Fibroblast of the conjunctiva (primary cell): Measurements from ENCODE around the gene ATP5MG.
"Not testable (repeated sequence)": the region's sequence is repeated elsewhere in the genome, so short reads cannot be mapped to it uniquely, and the experiment has no call there.

Experiments
- DNase-seq: peaks from one replicate; pipeline ENCODE4 v3.0.0-alpha.2; 2010; ENCODE audit warnings: low read depth

ATP5MG gene, protein sequence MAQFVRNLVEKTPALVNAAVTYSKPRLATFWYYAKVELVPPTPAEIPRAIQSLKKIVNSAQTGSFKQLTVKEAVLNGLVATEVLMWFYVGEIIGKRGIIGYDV

DNA sequence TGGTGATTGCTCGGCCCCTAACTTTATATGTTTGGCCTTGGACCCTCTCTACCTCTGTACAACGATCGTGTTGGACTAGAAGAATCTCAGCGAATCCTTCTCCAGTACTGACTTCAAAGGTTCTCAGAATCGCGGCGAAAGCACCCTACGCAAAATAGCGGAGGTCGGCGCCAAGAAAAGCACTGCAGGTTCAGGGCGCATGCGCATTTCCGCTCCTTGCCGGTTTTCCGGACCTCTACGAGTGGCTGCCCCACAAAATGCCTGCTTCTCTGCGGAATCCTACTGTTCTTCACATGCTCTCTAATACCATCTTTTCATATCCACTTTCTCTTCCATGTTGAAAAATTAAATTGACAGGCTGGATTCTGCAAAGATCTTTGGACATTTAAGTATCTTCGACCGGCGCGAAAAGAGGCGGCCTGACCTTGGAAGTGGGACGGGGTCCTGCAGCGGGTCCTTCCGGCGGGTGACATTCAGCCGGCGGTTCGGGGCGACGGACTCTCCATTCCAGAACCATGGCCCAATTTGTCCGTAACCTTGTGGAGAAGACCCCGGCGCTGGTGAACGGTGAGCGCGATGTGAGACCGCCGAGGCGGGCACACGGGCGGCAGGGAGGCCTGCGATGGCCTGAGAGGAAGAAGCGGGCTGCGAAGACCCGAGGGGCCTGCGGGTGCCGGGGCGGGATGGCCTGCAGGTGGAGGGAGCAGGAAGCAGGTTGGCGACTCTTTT, at the start of gene ATP5MG:
Gene ATP5MG, plus strand, starts transcription at position 456 of the 729 bp plus-strand sequence. Its CDS starts 60 bp downstream, at position 516.
- peak; percentile 81 for DNase-seq

DNA sequence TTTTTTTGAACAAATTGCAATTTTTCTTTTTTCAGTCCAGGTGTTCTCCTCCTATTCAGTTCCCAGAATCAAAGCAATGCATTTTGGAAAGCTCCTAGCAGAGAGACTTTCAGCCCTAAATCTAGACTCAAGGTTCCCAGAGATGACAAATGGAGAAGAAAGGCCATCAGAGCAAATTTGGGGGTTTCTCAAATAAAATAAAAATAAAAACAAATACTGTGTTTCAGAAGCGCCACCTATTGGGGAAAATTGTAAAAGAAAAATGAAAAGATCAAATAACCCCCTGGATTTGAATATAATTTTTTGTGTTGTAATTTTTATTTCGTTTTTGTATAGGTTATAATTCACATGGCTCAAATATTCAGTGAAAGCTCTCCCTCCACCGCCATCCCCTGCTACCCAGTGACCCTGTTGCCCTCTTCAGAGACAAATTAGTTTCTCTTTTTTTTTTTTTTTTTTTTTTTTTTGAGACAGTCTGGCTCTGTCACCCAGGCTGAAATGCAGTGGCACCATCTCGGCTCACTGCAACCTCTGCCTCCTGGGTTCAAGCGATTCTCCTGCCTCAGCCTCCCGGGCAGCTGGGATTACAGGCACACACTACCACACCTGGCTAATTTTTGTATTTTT, 48.2 kb upstream of the ATP5MG start:
- no peak for DNase-seq

DNA sequence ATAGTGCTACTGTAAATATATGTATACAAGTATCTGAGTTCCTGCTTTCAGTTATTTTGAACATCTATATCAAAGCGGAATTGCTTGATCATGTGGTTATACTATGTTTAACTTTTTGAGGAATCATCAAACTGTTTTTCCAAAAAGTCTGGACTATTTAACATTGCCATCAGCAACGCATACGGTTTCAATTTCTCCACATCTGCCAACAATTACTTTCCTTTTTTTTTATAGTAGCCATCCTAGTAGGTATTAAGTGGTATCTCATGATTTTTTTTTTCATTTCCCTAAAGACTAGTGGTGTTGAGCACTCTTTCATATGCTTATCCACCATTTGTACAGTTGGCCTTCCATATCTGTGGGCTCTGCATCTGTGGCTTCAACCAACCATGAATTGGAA, 43.3 kb upstream of the ATP5MG start:
- DNase-seq, result no peak

DNA sequence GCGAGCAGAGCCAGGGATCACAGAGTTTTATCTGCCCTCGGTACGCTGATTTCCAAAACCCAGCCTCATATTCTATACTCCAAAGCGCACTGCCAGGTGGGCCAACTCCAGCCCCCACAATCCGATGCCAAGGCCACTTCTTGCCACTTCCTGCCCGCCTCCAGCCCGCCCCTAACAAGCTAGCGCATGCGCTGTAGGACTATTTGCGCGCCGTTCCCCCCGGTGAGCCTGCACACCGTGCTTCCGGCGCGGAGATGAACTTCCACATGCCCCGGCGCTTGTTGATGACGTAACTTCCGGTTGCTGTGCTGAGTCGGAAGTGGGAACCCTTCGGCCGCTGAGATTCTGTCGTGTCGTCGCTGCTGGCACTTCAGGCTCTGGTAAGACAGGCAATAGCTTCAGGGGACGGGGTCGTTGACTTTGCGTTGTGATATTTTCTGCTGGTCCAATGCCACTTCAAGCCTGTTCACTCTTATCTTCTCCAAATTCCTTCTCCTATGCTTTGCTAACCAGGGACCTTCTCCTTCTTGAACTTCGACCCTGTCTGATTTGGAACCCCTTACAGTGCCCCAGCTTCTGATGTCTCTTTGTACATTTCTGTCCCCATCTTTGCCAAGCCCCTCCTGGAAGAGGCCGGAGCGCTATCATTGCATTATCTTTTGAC, 42.0 kb upstream of the ATP5MG start, which contains the start of gene UBE4A:
Gene UBE4A, plus strand, starts transcription at position 306 of the 664 bp plus-strand sequence. CDS start 5,481 bp downstream, outside the sequence.
- DNase-seq, result peak; percentile 84

DNA sequence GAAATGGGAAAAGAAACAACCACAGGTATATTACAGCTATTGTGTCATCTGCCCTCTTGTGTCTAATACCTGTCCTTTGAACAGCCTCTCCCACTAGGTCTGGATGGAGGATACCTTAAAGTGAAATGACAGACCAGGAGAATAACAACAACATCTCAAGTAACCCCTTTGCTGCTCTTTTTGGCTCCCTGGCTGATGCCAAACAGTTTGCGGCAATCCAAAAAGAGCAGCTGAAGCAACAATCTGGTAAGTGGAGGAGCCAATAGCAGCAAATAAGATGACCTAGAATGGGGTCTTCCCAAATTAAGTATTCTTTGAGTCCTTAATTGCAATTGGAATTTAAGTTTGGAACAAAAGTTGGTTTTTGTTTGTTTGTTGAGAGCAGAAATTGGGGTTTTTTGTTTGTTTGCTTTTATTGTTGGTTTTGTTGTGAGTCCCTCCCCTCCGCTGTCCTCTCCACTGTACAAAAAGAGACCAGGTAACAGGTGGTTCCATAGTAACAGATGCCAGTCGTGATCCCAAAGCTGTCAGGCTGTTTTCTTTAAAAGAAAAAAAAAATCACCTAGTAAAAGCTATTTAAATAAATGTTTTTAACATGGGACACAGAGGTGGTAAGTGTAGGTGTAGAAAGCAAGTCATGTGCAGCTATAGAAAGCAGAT, 36.3 kb upstream of the ATP5MG start:
- DNase-seq, result no peak

- DNase-seq, result no peak
Measured at GRCh38 chr11:118366287-118366686, 35.1 kb upstream of the ATP5MG start.

DNA sequence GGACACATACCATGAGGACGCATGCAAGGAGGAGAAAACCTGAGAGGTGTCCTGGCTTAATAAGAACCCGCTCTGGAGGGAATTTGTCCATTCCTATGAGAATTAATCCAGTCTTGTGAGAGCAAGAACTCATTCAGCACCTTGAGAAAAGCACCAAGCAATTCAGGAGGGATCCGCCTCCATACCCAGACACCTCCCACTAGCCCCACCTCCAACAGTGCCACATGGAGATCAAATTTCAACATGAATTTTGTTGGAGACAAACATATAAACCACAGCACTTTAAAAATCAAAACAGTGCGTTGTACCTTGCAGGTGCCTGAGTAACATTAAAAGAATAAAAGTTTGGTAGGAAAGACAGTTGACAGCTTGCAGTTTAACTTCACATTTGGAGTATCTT, 30.6 kb upstream of the ATP5MG start:
- no peak for DNase-seq

DNA sequence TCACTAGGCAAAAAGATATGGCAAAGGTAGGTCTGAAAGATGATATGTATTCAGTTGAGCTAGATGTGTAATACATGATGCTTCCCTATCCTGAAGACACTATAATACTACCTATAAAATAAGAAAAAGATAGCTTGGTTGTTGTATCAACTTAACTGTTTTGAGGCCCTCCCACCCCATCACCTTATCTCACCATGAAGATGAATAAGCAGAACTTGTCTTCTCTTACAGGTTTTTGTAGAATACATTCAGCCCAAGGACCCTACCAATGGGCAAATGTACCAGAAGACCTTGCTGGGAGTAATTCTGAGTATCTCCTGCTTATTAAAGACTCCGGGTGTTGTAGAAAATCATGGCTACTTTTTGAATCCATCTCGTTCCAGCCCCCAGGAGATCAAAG, 28.1 kb upstream of the ATP5MG start:
- DNase-seq, result no peak

DNA sequence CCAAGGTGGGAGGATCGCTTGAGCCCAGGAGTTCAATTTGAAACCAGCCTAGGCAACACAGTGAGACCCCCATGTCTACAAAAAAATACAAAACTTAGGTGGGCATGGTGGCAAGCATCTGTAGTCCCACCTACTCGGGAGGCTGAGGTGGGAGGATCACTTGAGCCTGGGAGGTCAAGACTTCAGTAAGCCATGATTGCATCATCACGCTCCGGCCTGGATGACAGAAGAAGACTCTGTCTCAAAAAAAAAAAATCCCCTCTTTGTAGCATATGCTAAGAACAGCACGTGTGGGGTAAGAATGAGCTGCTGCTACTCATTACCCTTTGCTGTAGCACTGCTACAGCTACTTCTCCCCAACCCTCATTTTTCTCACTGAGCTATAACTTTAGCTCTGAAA, 27.5 kb upstream of the ATP5MG start:
- DNase-seq, result no peak

DNA sequence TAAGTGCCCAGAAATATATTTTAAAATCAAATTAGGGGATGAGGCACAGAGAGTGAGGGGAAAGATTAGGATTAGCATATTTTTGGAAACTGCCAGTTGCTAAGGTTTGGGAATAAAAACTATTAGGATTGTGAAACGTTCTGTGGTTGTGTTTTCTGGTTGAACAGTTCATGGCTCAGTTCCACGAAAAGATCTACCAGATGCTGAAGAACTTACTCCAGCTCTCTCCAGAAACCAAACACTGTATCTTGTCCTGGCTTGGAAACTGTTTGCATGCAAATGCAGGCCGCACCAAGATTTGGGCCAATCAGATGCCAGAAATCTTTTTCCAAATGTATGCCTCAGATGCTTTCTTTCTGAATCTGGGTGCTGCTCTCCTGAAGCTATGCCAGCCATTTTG, 26.7 kb upstream of the ATP5MG start:
- DNase-seq, result no peak

DNA sequence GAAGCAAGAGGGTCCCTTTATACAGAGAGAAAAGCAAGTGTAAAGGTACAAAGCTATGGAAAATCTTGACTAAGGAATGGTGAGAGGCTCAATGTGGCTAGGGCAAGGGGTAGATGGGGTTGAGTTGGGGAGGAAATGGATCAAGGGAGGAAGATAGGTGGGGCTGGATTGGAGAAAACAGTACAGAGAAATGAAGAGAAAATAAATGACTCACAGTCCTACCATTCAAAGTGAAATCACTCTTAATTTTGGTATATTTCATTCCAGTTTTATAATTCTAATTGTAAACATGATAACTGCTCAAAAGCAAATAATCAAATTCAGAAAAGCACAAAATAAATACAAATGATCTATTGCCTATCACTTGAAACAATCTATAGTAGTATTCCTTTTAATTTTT, 25.4 kb upstream of the ATP5MG start:
- DNase-seq, result no peak

DNA sequence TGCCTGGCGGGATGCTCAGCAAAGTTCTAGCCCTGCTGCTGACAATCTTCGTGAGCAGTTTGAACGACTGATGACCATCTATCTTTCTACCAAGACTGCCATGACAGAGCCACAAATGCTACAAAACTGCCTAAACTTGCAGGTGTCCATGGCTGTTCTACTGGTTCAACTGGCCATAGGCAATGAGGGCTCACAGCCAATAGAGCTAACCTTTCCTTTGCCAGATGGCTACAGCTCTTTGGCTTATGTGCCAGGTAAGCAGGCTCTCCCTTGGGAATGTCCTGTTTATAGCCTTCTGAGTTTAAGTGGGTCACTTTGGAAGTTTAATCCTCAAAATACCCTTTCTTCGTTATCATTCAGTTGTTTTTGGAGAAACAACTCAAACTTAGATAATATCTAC, 21.9 kb upstream of the ATP5MG start:
- no peak for DNase-seq

- no peak for DNase-seq
Measured at GRCh38 chr11:118380571-118380970, 20.8 kb upstream of the ATP5MG start.

- DNase-seq, result no peak
Measured at GRCh38 chr11:118382954-118383353, 18.5 kb upstream of the ATP5MG start.

- no peak for DNase-seq
Measured at GRCh38 chr11:118383657-118384056, 17.7 kb upstream of the ATP5MG start.

- DNase-seq, result no peak
Measured at GRCh38 chr11:118396097-118396501, 5.3 kb upstream of the ATP5MG start.

- no peak for DNase-seq
Measured at GRCh38 chr11:118397448-118397847, 4.0 kb upstream of the ATP5MG start.

DNA sequence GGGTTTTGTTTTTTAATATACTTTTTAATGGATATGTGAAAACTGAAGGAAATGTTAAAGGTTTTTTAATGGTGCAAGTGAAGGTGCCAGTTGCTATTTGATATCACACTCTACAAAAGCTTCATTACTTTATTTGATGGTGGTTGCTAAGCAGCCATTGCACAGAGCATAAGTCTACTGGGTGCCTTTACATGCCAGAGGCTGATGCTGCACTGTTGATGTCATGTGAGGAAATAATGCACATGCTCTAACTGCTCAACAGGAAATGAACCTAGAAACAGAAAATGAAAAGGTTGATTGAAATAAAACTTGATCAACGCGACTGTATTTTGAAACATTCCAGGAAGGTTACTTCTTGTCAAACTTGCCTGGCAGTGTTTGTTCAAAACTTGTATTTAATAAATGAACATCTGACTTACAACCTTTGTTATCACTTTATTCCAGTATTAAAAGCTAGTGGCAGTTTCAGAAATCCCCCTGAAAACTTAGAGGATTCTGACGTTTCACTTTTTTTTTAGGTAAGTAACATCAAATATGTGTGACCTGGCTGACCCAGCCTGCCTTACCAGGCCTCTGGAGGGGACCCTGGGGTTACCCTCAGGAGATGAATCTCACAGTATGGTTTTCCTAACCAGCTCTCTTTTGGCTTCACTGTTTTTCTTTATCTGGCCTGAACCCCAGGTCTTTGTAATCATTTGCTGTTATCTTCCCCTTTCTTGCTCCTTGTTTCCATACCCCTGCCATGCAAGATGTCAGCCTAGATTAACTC, 2.4 kb upstream of the ATP5MG start:
- DNase-seq, result no peak

DNA sequence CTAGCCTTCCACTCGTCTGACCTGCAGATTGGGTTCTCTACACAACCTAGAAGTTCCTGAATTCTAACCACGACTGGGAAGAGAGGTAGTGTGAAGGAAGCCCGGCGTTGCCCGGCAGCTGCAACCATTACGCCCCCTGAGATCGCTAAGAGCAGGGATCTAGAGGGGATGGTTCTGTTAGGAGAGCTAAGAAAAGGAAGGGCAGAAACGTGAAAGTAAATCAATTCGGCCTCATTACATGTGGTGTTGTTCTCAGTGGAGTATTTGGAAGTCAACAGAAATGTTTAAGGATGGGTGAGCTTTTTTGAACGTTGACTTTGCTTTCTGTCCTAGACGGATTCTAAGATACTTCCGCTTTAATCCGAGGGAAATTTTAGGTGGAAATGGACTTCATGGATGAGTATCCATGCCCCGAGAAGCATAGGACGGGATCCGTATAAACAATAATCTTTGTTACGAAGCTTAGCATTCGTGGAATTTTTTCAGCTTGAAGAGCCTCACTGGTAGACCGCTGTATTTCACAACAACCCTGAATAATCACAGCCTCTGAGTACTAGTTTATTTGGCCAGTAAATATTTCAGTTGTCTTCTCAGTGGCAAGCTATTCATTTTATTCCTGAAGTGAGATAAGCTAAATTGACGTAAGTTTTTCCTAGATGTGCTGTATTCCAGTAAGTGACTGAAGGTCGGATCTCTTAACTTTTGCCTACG, 629 bp downstream of the ATP5MG start:
- peak; percentile 28 for DNase-seq

GRCh38 chr11:118402594-118402993, 1.2 kb downstream of the ATP5MG start:
- DNase-seq, result not testable (repeated sequence)

GRCh38 chr11:118406599-118407166, 5.3 kb downstream of the ATP5MG start:
- DNase-seq, result peak; percentile 12
